SKM-1 treated with dmso at 0.1 percent for 144 hours (cell line): ENCODE measurements around the gene MANEA.
"Not testable (repeated sequence)": the region's sequence is repeated elsewhere in the genome, so short reads cannot be mapped to it uniquely, and the experiment has no call there.

Experiments used
- DNase-seq: peaks from one replicate; lab custom pipeline; 2025; ENCODE audit not compliant: unreplicated experiment; lab: John Stamatoyannopoulos, UW

The MANEA gene

DNA sequence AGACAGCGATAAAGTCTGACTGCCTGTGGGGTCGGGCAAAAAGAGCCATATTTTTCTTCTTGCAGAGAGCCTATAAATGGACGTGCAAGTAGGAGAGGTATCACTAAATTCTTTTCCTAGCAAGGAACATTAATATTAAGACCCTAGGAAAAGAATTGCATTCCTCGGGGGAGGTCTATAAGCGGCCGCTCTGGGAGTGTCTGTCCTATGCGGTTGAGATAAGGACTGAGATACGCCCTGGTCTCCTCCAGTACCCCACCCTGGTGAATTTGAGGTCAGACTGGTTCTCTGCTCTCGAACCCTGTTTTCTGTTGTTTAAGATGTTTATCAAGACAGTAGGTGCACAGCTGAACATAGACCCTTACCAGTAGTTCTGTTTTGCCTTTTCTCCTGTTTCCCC is 6.9 kb downstream of the MANEA start:
- not testable (repeated sequence) for DNase-seq

DNA sequence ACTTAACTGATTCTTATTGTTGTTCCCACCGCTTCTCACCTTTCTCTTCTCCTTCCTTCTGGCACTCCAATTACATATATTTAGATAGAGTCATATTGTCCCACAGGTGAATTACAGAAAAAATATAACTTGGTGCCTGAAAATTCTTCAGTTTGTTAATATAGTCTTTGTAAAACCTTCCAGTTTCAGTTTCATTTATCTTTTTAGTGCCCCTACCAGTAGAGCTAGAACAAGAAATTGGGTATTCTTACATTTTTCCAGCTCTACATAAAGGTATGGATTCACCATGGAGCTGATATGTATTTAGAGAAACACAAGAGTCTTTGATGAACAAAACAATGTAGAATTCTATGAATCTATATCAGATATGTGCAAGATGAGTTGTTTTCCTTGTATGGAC is 10.7 kb downstream of the MANEA start:
- no peak for DNase-seq

DNA sequence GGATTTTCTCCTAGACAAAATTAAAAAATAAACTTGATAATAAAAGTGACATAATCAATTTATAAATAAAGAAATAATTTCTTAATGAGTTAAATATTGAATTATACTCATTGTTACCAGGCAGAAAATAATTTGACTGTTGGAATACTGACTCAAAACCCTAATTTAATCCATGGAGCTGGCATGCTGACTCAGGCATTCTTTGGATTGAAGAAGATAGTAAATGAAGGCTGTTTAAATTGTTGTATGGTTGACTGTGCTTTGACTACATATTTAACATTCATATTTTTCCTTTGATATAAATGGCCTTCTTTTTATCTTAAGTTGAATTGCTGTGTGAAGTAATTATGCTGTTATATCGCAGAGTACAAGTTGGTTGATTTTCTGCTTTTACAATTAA is 11.7 kb downstream of the MANEA start:
- no peak for DNase-seq

DNA sequence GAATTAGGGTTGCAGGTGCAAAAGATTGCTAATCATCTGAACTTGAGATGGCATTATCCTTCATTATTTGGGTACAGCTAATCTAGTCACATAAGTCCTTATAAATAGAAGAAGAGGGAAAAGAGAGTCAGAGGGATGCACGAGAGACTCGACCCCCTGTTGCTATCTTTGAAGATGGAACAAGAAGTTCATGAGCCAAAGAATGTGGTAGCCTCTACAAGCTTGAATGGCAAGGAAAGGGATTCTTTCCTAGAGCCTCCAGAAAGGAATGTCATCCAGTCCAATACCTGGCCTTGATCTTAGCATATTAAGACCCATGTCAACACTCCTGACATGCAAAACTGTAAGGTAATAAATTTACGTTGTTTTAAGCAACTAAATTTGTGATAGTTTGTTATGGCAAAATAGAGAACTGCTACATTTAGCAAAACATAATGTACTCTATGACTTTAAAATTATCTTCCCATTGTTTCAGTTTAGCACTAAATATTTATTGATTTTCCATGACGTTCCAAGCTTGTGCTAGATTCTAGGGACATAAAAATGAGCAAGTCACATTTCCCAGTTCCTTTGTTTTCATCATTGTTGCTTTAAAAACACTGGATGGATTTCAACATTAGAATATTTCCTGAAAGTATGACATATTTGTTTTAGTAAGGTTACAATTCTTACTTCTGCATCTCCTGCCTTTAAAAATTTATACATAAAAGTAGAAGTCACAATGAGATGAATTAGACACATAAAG is 12.7 kb downstream of the MANEA start:
- no peak for DNase-seq

DNA sequence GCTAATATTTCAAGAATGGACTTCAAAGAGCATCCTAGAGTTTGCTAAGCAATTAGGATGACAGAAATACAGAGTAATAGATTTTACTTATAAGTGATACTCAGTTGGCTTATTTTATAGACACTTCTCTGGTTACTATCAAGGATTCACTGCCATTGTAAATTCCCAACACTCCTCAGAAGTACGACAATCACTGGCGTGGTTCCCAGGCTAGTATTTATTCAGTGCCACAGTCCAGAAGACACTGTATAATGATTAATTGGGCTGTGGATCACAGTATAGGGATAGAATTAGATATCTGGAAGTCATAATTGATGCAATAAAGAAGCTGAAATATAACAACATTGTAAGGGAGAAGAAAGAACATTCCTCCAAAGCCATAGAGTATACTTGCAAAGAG is 15.7 kb downstream of the MANEA start:
- DNase-seq: no peak

DNA sequence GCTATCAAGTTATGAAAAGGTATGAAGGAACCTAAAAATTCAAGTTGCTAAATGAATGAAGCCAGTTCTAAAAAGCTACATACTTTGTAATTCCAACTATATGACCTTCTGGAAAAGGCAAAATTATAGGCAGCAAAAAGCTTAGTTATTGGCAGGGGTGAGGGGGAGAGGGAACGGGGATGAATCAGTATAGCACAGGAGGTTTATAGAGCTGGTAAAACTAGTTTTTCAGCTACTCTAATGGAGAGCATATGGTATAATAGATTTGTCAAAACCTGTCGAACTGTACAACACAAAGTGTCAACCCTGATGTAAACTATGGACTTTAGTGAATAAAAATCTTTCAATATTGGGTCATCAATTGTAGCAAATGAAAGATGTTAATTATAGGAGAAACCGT is 18.7 kb downstream of the MANEA start:
- no peak for DNase-seq

DNA sequence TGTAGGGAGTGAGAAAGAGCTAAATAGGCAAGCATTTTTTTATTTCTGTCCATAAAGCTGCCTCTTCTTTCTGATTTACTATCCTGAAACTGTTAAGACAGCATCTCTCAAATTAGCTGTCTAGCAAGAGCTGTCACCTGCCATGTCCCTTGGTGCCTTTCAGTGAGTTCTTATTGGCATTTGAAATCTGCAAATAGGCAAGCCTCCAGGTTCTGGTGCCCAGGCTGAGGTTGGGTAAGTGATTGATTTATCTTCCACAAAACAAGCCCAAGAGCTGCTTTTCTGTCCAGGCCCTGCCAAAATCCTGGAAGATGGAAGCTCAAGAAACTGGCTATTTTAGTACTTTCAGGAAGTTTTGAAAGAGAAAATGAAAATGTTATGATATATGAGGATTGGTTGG is 22.4 kb downstream of the MANEA start:
- no peak for DNase-seq

DNA sequence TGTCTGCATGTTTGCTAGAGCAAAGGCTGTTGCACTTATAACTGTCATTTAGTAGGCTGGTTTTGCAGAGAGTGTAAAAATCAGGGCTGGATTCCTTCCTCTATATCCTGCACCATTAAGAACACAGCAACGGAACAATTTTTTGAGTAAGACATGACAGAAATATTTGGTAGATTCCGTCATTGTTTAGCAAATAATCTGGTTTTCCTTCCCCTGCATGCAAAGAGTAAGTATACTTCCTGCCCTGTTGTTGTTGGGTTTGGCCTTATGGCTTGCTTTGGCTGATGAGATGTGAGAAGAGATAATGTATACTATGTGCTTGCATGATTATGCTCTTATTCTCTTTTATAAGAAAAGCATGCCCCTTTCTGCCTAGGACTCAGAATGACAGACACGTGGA is 23.8 kb downstream of the MANEA start:
- DNase-seq: no peak

DNA sequence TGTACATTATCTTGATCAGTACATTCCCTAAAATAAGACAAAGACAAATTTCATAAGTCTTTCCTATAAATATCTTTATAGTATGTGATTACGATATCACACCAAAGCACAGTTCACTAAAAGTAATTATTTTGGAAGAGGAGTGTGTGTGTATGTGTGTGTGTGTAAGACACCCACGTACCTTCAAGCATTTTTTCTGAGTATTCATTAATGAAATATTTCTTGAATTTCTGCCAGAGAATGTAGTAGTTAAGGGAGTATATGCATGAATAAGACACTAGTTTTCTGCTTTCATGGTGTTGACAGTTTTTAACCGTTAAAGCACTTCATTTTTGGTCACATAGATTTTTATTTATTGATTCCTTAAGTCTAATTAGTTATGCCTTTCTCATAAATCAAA is 36.8 kb downstream of the MANEA start:
- no peak for DNase-seq

DNA sequence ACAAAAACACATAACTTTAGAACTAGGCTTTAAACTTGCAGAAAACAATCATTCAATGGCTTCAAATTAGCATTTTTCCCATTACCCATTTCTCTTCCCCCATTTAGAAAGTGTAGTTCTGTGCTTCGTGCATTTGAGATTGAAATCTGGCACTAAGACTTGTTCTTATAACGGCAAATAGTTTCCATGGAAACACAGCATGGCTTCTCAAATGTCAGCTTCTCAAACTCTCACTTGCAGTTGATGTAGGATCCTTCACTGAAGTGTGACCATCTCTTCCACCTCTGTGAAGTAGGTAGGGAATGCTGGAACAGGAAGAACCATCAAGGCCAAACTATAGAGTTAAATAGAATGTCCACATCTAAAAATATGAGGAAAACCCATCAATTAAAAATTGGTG is 52.2 kb downstream of the MANEA start:
- DNase-seq: no peak

DNA sequence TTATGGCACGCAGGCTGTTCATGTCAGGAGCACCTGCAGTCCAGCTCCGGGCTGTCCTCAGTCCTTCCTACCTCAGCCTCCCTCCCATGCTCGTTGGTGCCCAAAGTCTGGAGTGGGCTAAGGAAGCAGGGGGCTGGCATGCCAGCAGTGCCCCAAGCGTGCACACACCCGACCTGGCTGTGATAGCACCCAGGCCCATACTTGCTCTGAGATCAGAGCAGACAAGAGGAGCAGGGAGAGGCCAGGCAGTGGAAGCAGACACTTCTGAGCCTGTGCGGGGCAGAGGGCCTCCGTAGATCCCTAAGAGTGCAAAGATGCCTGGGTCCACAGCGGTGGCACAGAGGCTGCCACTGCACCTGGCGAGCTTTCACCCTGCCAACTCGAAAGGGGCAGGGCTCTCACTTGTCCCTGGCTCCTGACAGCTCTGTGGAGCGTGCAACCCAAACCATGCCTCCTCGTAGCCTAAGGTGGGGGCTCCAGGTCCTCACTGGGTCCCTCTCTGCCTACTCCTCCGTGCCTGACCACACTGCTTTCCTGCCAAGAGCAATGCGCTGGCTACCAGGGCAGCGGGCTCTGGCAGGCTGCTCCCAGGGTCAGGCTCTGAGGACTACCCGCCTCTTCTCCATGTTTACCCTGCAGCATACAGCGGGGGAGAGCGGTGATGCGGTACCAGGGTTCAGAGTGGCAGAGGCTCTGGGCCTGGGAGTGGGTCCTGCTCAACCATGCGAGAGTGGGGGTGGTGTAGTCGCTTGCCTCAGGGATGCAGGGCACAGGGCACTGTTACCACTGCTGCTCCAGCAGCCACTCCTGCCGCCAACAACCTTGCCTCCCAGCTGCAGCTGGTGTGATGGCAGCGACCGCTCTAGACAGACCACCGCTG is 59.5 kb downstream of the MANEA start:
- no peak for DNase-seq

DNA sequence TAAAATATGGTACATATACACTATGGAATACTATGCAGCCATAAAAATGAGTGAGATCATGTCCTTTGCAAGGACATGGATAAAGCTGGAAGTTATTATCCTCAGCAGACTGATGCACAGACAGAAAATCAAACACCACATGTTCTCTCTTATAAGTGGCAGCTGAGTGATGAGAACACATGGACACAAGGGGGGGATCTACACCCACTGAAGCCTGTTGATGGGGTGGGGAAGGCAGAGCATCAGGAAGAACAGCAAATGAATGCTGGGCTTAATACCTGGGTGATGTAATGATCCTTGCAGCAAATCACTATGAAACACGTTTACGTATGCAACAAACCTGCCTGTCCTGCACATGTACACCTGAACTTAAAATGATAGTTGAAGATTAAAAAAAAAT is 71.3 kb downstream of the MANEA start:
- no peak for DNase-seq

DNA sequence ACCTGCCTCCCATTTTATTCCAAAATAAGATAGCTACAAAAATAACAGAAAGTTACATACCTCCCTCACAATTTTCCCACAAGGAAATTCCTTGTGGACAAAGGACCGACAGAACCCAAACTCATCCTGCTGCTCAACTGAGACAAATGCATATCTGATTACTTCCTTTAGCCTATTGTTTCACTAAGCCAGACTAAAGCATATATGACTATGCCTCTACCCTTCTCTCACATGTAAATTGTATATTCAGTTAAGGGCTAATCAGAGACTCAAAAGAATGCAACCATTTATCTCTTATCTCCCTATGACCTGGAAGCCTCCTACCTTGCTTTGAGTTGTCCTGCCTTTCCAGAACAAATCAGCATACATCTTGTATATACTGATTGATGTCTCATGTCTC is 72.1 kb downstream of the MANEA start:
- DNase-seq: no peak

DNA sequence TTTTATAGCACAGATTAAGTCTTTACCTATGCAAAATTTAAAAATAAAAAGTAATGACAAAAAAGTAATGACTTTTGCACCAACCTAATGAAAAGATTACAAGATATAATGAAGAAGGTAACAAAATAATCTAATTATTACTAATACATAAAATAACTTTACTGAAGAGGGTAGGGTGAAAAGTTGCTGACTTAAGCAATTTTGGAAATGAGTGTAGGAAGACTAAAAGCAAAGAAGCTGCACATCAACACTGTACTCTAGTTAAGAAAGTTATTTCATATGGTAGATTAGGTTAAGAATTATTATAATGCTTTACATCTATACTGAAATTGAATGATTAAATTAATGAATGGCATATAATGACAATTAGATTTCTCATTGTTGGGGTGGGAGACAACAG is 76.8 kb downstream of the MANEA start:
- no peak for DNase-seq

DNA sequence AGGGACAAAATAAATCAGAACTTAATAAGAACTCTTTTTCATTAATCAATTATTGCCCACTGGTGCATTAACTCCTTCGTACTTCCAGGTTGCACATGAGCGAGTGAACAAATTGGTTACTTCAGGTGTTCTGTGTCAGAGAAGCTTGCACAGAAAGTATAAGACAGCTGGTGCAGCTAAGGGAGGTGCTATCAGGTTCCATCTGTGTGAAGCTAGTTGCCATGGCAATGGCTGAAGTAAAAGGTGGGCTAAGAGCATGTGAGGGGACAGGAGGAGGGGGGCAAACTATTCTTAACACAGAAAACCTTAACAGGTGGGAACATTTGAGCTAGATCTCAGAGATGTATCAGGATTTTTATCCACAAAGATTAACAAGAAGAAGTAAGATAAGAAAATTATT is 81.6 kb downstream of the MANEA start:
- no peak for DNase-seq
